GM23248 (cell line): Measurements from ENCODE around the gene GATA5. TPM values are rescaled to one million over a fixed set of nuclear protein-coding genes. Genes with fewer than 3 reads are reported as not detected.

Source experiments
- DNase-seq: peaks from one replicate; pipeline ENCODE4 v3.0.0-alpha.2; 2015
- H2AFZ ChIP-seq: fragments of 200-600 bp; sonication (generic); 2 replicates; pipeline ENCODE4 v1.6.1; 2016; ENCODE audit warnings: antibody characterized with exemption
- H3F3A ChIP-seq: fragments of 200-600 bp; sonication (generic); 2 replicates; pipeline ENCODE4 v1.6.1; 2016; ENCODE audit warnings: mild to moderate bottlenecking, antibody characterized with exemption, mixed run types; ENCODE audit not compliant: insufficient read depth
- H3K27ac ChIP-seq: fragments of 200-600 bp; sonication (generic); 2 replicates; pipeline ENCODE4 v1.5.1; 2016; ENCODE audit warnings: mild to moderate bottlenecking
- H3K27me3 ChIP-seq: fragments of 200-600 bp; sonication (generic); replicated peaks from 2 replicates; pipeline ENCODE4 v1.6.1; 2016; ENCODE audit warnings: mild to moderate bottlenecking; ENCODE audit not compliant: insufficient read depth
- H3K36me3 ChIP-seq: fragments of 200-600 bp; sonication (generic); 2 replicates; pipeline ENCODE4 v1.6.1; 2016; ENCODE audit warnings: low read depth, mild to moderate bottlenecking
- H3K4me1 ChIP-seq: fragments of 200-600 bp; sonication (generic); 2 replicates; pipeline ENCODE4 v1.6.1; 2016; ENCODE audit warnings: mild to moderate bottlenecking; ENCODE audit not compliant: insufficient read depth
- H3K4me2 ChIP-seq: fragments of 200-600 bp; sonication (generic); one replicate; pipeline ENCODE4 v1.6.1; 2016; ENCODE audit warnings: mild to moderate bottlenecking; ENCODE audit not compliant: unreplicated experiment
- H3K4me3 ChIP-seq: fragments of 200-600 bp; sonication (generic); 2 replicates; pipeline ENCODE4 v1.5.1; 2016; ENCODE audit warnings: mild to moderate bottlenecking
- H3K79me2 ChIP-seq: fragments of 200-600 bp; sonication (generic); 2 replicates; pipeline ENCODE4 v1.6.1; 2016; ENCODE audit warnings: mild to moderate bottlenecking; ENCODE audit not compliant: insufficient read depth
- H3K9ac ChIP-seq: fragments of 200-600 bp; sonication (generic); 2 replicates; pipeline ENCODE4 v1.6.1; 2016; ENCODE audit warnings: mild to moderate bottlenecking
- H3K9me2 ChIP-seq: fragments of 200-600 bp; sonication (generic); 2 replicates; pipeline ENCODE4 v1.6.1; 2016; ENCODE audit warnings: mixed run types, mild to moderate bottlenecking, moderate library complexity; ENCODE audit not compliant: insufficient read depth
- H3K9me3 ChIP-seq: fragments of 200-600 bp; sonication (generic); one replicate; pipeline ENCODE4 v1.6.1; 2017; ENCODE audit warnings: low read depth
- H4K20me1 ChIP-seq: fragments of 200-600 bp; sonication (generic); 2 replicates; pipeline ENCODE4 v1.6.0; 2016; ENCODE audit not compliant: insufficient read depth
- EZH2 ChIP-seq: fragments of 200-600 bp; sonication (generic); IDR thresholded peaks from 2 replicates; pipeline ENCODE4 v1.6.1; 2018; ENCODE audit warnings: antibody characterized with exemption, mild to moderate bottlenecking; ENCODE audit not compliant: insufficient read depth, poor library complexity, severe bottlenecking
- EZH2phosphoT487 ChIP-seq: fragments of 200-600 bp; sonication (generic); IDR thresholded peaks from 2 replicates; pipeline ENCODE4 v1.6.1; 2018; ENCODE audit warnings: antibody characterized with exemption, moderate library complexity, mild to moderate bottlenecking, low read depth; ENCODE audit not compliant: insufficient read depth
- WGBS, 2 experiments: methylation state at CpG; one replicate each; pipeline ENCODE4 v1.1.6; 2015 to 2017; ENCODE audit warnings: low lambda C conversion rate in 2 of 2, low coverage in 1 of 2; ENCODE audit errors: missing lambda C conversion rate in 2 of 2; 5-methylcytosine and 5-hydroxymethylcytosine counted together
- in situ Hi-C: fragments of 300-500 bp; cut with MboI; formaldehyde crosslinking; loops from 2 replicates; pipeline ENCODE4 v1.15.0; 2020
- polyA plus RNA-seq: library from polyadenylated mRNA; unstranded; fragments of >200 nt; fragmentation: Nextera tagmentation; extraction: Ambion mirVana; gene quantifications from 2 replicates; pipeline ENCODE4 v1.2.1, GENCODE V29; 2016
- total RNA-seq: library from RNA; depleted of rRNA; stranded (reverse); fragments of >200 nt; shearing (Covaris generic); gene quantifications from 2 replicates; pipeline ENCODE4 v1.2.3, GENCODE V29; 2014

Gene GATA5
- total and polyA plus RNA-seq, 2 experiments from 2014 or later: not detected

DNA sequence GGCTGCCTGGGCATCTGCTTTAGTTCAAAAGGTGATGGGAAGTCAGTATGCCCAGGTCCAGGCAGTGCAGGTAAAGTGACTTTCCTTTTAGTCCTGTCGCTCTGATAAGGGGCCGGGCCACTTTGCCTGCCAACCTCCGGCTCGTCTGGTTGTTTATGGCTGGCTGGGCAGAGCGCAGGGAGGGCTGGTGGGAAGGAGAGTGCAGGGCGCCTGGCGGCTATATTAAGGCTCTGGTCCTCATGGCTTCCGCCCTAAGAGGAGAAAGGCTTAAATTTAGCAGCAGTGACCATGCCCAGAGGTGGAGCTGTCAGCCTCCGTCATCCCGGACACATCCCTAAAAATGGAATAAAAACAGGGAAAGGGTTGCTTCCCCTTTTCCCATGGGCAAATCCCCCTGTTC, 14.6 kb downstream of the GATA5 start:
- no peaks in the 10 kb centered on the region for H3K9me3 ChIP-seq
- H3K4me3 ChIP-seq: no peak overlapping the region
- H3F3A ChIP-seq: no peaks in the 10 kb centered on the region
- H3K4me1 ChIP-seq: no peaks in the 10 kb centered on the region
- peaks cover 5% of the 10 kb centered on the region; the same call in 1 of the 2 replicates for H3K27me3 ChIP-seq
- no peak overlapping the region for H3K4me2 ChIP-seq
- H3K27ac ChIP-seq: no peak overlapping the region
- H3K9me2 ChIP-seq: no peaks in the 10 kb centered on the region
- TF ChIP-seq EZH2phosphoT487 (no peak), EZH2 (no peak)
- DNase-seq: no peak
- H2AFZ ChIP-seq: no peak overlapping the region
- no peaks in the 10 kb centered on the region for H3K79me2 ChIP-seq
- no peak overlapping the region for H3K9ac ChIP-seq
- in situ Hi-C loops: no loop called here
- no peaks in the 10 kb centered on the region for H4K20me1 ChIP-seq
- no peaks in the 10 kb centered on the region for H3K36me3 ChIP-seq
- 37 to 38% methylated on average over 10 of the region's 10 CpGs for WGBS, 2 experiments

DNA sequence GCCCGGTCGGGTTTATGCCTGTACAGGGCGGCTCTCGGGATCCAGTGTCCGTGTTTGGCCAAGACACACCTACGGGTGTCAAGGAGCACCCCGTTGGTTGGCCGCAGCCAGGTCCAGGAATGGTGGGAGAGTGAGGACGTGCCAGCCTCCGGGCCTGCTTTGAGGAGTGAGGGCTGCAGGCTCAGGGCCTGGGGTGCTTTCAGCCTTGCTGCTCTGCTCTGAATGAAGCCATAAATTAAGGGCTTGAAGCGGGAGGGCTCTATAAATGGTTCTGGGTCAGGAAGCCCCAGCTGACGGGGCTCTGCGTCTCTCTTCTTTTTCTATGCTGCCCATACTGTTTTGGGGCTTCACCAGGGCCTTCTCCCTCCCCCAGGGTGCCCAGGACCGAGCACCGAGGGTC, 15.1 kb downstream of the GATA5 start:
- no peak overlapping the region for H3K27ac ChIP-seq
- no peak for DNase-seq
- no peak overlapping the region for H3K4me3 ChIP-seq
- TF ChIP-seq EZH2: no peak
- no peak for TF ChIP-seq EZH2phosphoT487
- H3F3A ChIP-seq: no peaks in the 10 kb centered on the region
- no peaks in the 10 kb centered on the region for H4K20me1 ChIP-seq
- no peaks in the 10 kb centered on the region for H3K79me2 ChIP-seq
- no peak overlapping the region for H3K4me2 ChIP-seq
- H2AFZ ChIP-seq: no peak overlapping the region
- H3K36me3 ChIP-seq: no peaks in the 10 kb centered on the region
- in situ Hi-C loops: no loop called here
- H3K9me2 ChIP-seq: no peaks in the 10 kb centered on the region
- H3K27me3 ChIP-seq: peaks cover 8% of the 10 kb centered on the region; the same call in 1 of the 2 replicates
- H3K4me1 ChIP-seq: no peaks in the 10 kb centered on the region
- H3K9ac ChIP-seq: no peak overlapping the region
- no peaks in the 10 kb centered on the region for H3K9me3 ChIP-seq
- 31% methylated on average over 15 of the region's 15 CpGs for WGBS, 2 experiments

DNA sequence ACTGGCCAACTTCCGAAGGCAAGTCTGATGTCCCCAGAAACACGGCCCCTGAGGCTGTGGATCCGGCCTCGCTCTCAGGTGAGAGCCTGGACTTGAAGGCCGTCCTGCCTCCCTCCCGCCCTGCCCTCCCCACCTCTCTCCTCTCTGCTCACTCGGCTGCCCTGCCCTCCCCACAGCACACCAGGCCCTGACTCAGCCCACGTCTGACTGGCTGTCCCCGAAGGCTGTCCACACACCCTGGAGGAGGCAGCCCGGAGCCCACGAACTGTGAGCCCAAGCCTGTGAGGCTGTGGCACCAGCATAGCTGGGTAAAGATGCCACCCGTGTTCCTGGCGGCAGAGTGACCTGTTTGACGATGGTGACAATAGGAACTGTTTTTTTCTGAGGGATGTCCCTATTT, 16.3 kb downstream of the GATA5 start:
- TF ChIP-seq EZH2 (no peak), EZH2phosphoT487 (no peak)
- Histone ChIP-seq H3K36me3 (no peaks in the 10 kb centered on the region), H3K27ac (no peak overlapping the region), H3K4me1 (no peaks in the 10 kb centered on the region), H3K4me3 (no peak overlapping the region), H3K79me2 (no peaks in the 10 kb centered on the region), H3F3A (no peaks in the 10 kb centered on the region), H3K9me2 (no peaks in the 10 kb centered on the region), H2AFZ (no peak overlapping the region), H3K4me2 (no peak overlapping the region), H4K20me1 (no peaks in the 10 kb centered on the region), H3K9ac (no peak overlapping the region), H3K27me3 (peaks cover 15% of the 10 kb centered on the region), H3K9me3 (no peaks in the 10 kb centered on the region)
- WGBS, 2 experiments: 43 to 52% methylated on average over 9 to 14 of the region's 14 CpGs
- no peak for DNase-seq
- in situ Hi-C loops: no loop called here

DNA sequence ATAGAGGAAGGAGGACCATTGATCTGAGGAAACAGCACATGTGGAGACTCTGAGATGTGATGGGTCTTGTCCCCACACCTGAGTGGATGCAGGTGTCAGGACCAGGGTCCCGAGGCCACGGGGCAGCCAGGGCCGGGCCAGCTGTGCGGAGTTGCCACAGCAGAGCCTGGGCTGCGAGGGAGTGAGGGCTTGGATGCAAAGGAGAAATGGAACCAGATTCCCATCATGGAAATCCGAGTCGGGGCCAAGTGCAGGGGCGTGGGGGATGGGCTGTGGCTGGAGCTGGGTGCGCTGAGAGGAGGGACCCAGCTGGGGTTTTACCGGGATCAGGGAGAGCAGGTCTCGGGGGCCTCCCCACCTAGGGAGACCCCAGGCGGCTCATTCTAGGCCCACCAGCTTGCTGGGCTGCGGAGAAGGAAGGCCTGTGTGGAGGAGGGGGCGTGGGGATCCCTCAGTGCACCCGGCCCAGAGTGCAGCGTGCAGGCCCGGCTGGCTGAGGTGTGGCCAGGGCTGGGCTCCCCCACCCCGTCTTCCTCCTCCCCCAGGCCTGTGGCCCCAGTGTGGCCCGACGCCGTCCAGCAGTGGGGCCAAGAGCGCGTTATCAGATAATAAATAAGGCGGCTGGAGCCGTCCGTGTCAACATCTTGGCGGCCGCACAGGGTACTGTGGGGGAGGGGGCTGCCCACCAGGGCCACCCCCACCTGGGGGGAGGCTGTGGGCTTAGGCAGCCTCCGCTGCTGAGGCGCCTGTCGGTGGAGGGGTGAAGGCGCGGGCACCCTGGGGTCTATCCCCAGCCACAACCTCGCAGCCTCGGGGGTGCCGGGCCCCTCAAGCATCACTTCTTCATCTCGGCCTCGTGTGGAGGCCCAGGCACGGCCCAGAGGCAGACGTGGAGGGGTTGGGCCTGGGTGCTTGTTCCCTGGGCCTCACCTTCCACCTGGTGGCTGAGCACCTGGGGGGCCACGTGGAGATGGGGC, 17.2 kb downstream of the GATA5 start:
- H3K4me1 ChIP-seq: no peaks in the 10 kb centered on the region
- H2AFZ ChIP-seq: no peak overlapping the region
- no peaks in the 10 kb centered on the region for H3K36me3 ChIP-seq
- no peaks in the 10 kb centered on the region for H3K79me2 ChIP-seq
- peaks cover 24% of the 10 kb centered on the region for H3K27me3 ChIP-seq
- no peak overlapping the region for H3K4me3 ChIP-seq
- WGBS, 2 experiments: 20 to 23% methylated on average over 31 to 36 of the region's 41 CpGs
- H3F3A ChIP-seq: no peaks in the 10 kb centered on the region
- in situ Hi-C loops: no loop called here
- H3K9me2 ChIP-seq: no peaks in the 10 kb centered on the region
- no peak for DNase-seq
- H3K27ac ChIP-seq: no peak overlapping the region
- H3K4me2 ChIP-seq: no peak overlapping the region
- no peaks in the 10 kb centered on the region for H4K20me1 ChIP-seq
- no peak for TF ChIP-seq EZH2phosphoT487
- peak; percentile 39 for TF ChIP-seq EZH2
- no peak overlapping the region for H3K9ac ChIP-seq
- no peaks in the 10 kb centered on the region for H3K9me3 ChIP-seq
